Measurements from ENCODE around the gene SLMAP. TPM values are rescaled to one million over a fixed set of nuclear protein-coding genes. Genes with fewer than 3 reads are reported as not detected.

SLMAP gene
- polyA plus RNA-seq (ENCODE audit: insufficient read length in 3 of 3) = 10 to 100 TPM; 47.6 to 54.4 (median 50.1) TPM

- peak; percentile 91 to 96 (median 93) for DNase-seq (ENCODE audit: low read depth in 3 of 3, low spot score in 2 of 3)
Measured at GRCh38 chr3:57755741-57756527, at the start of gene SLMAP. SLMAP (plus strand) TSS chr3:57756309; CDS start chr3:57757652, 1,343 bp downstream.

- no peak for DNase-seq (ENCODE audit: low read depth in 3 of 3, low spot score in 2 of 3)
Measured at GRCh38 chr3:57706462-57706861, 49.6 kb upstream of the SLMAP start.

- no peak for DNase-seq (ENCODE audit: low read depth in 3 of 3, low spot score in 2 of 3)
Measured at GRCh38 chr3:57709031-57709430, 47.1 kb upstream of the SLMAP start.

GRCh38 chr3:57709559-57709958 lies 46.5 kb upstream of the SLMAP start:
- no peak for DNase-seq (ENCODE audit: low read depth in 3 of 3, low spot score in 2 of 3)

- no peak for DNase-seq (ENCODE audit: low read depth in 3 of 3, low spot score in 2 of 3)
Measured at GRCh38 chr3:57715686-57716085, 40.4 kb upstream of the SLMAP start.

GRCh38 chr3:57717205-57717868 lies 38.8 kb upstream of the SLMAP start:
- no peak for DNase-seq (ENCODE audit: low read depth in 3 of 3, low spot score in 2 of 3)

- no peak for DNase-seq (ENCODE audit: low read depth in 3 of 3, low spot score in 2 of 3)
Measured at GRCh38 chr3:57718118-57718517, 38.0 kb upstream of the SLMAP start.

GRCh38 chr3:57726397-57726796 lies 29.7 kb upstream of the SLMAP start:
- DNase-seq (ENCODE audit: low read depth in 3 of 3, low spot score in 2 of 3) = no peak

GRCh38 chr3:57727106-57727505 lies 29.0 kb upstream of the SLMAP start:
- DNase-seq (ENCODE audit: low read depth in 3 of 3, low spot score in 2 of 3) = no peak

- no peak for DNase-seq (ENCODE audit: low read depth in 3 of 3, low spot score in 2 of 3)
Measured at GRCh38 chr3:57729334-57730045, 26.6 kb upstream of the SLMAP start.

GRCh38 chr3:57730682-57731081 lies 25.4 kb upstream of the SLMAP start:
- no peak for DNase-seq (ENCODE audit: low read depth in 3 of 3, low spot score in 2 of 3)

- no peak for DNase-seq (ENCODE audit: low read depth in 3 of 3, low spot score in 2 of 3)
Measured at GRCh38 chr3:57731311-57731710, 24.8 kb upstream of the SLMAP start.

GRCh38 chr3:57733790-57734189 lies 22.3 kb upstream of the SLMAP start:
- DNase-seq (ENCODE audit: low read depth in 3 of 3, low spot score in 2 of 3) = no peak

GRCh38 chr3:57735405-57735804 lies 20.7 kb upstream of the SLMAP start:
- DNase-seq (ENCODE audit: low read depth in 3 of 3, low spot score in 2 of 3) = no peak

- no peak for DNase-seq (ENCODE audit: low read depth in 3 of 3, low spot score in 2 of 3)
Measured at GRCh38 chr3:57737840-57738239, 18.3 kb upstream of the SLMAP start.

- DNase-seq (ENCODE audit: low read depth in 3 of 3, low spot score in 2 of 3) = no peak
Measured at GRCh38 chr3:57738391-57738790, 17.7 kb upstream of the SLMAP start.

GRCh38 chr3:57740027-57740426 lies 16.1 kb upstream of the SLMAP start:
- no peak for DNase-seq (ENCODE audit: low read depth in 3 of 3, low spot score in 2 of 3)

GRCh38 chr3:57743496-57743895 lies 12.6 kb upstream of the SLMAP start:
- no peak for DNase-seq (ENCODE audit: low read depth in 3 of 3, low spot score in 2 of 3)

GRCh38 chr3:57745101-57745500 lies 11.0 kb upstream of the SLMAP start:
- DNase-seq (ENCODE audit: low read depth in 3 of 3, low spot score in 2 of 3) = no peak

GRCh38 chr3:57746156-57747010 lies 9.7 kb upstream of the SLMAP start:
- no peak for DNase-seq (ENCODE audit: low read depth in 3 of 3, low spot score in 2 of 3)

GRCh38 chr3:57749542-57749941 lies 6.6 kb upstream of the SLMAP start:
- no peak for DNase-seq (ENCODE audit: low read depth in 3 of 3, low spot score in 2 of 3)

Measured in right renal cortex interstitium (tissue), 3 donors.